ENCODE data around the gene CLHC1. TPM values are rescaled to one million over a fixed set of nuclear protein-coding genes. Genes with fewer than 3 reads are reported as not detected.

Gene CLHC1
- total and polyA plus RNA-seq, 10 of the 15 experiments (the other 5 are each of a cell fraction or from before 2014, with no cell fraction given) = 2.6 to 6.8 (median 4.7) TPM

- intact Hi-C loops (cut with micrococcal nuclease; ENCODE audit: unreplicated experiment) = loop anchor here (5.0 kb wide), 1 partner anchor 113 kb away; the partner anchor contains the start of gene RTN4
Measured at GRCh38 chr2:55164534-55165480, 67.3 kb downstream of the CLHC1 start.

More at GRCh38 chr2:55164534-55165480, 67.3 kb downstream of the CLHC1 start:
- ATAC-seq = no peak
- RAD21 ChIA-PET (ENCODE audit: unreplicated experiment) = interaction anchor here (0.8 to 15.9 kb wide), 8 partner anchors 11 to 267 kb away, joined by 3 to 194 read pairs (median 5); partner anchors contain the start of gene RTN4
- POLR2A ChIA-PET = no interaction called here
- no peak for DNase-seq (ENCODE audit: low read depth, low spot score)
- H3K27me3 ChIP-seq (replicated peaks in 1 of 2; ENCODE audit: control insufficient read depth in 2 of 2, insufficient read depth in 2 of 2, low read length in 1 of 2) = no peaks in the 10 kb centered on the region
- TF ChIP-seq SP1 (IDR thresholded peaks at IDR 0.05; ENCODE audit: low read depth, low read length) = no peak
- TF ChIP-seq KLF5 (IDR thresholded peaks at IDR 0.05; ENCODE audit: partially characterized antibody) = no peak
- TF ChIP-seq PML (IDR thresholded peaks at IDR 0.05; ENCODE audit: low read length) = no peak
- TF ChIP-seq MTA3 (IDR thresholded peaks at IDR 0.05; ENCODE audit: borderline replicate concordance, low read length) = no peak
- no peak for TF ChIP-seq PBX3 (IDR thresholded peaks at IDR 0.05; ENCODE audit: insufficient replicate concordance, low read depth, low read length)
- TF ChIP-seq HCFC1 (IDR thresholded peaks at IDR 0.05; ENCODE audit: low read length) = no peak
- no peak for TF ChIP-seq USF2 (IDR thresholded peaks at IDR 0.05; ENCODE audit: borderline replicate concordance, low read depth, low read length)
- TF ChIP-seq ZNF217 (IDR thresholded peaks at IDR 0.05) = no peak
- no peak for TF ChIP-seq ZBED1 (IDR thresholded peaks at IDR 0.05; ENCODE audit: borderline replicate concordance)
- TF ChIP-seq HSF1 (IDR thresholded peaks at IDR 0.05; ENCODE audit: low read depth, low read length) = no peak
- TF ChIP-seq NFYA (IDR thresholded peaks at IDR 0.05; ENCODE audit: borderline replicate concordance, low read depth, low read length) = no peak
- no peak for TF ChIP-seq NFYB (IDR thresholded peaks at IDR 0.05; ENCODE audit: insufficient read depth, low read depth, low read length)
- TF ChIP-seq CREM (IDR thresholded peaks at IDR 0.05; ENCODE audit: low read depth) = no peak
- no peak for TF ChIP-seq MYB (IDR thresholded peaks at IDR 0.05; ENCODE audit: borderline replicate concordance, low read depth, low read length)
- no peak overlapping the region for H3K9ac ChIP-seq (ENCODE audit: control insufficient read depth, insufficient read depth, low read length)
- no peak for FAIRE-seq
- no peak overlapping the region for H2AFZ ChIP-seq (ENCODE audit: control insufficient read depth, low read depth, low read length)
- H4K20me1 ChIP-seq (ENCODE audit: control insufficient read depth, insufficient read depth) = no peaks in the 10 kb centered on the region
- no peak overlapping the region for H3K4me3 ChIP-seq
- 80% methylated on average over 12 of the region's 12 CpGs for WGBS (ENCODE audit: insufficient coverage, insufficient replicate concordance, low lambda C conversion rate, missing lambda C conversion rate)
- no peaks in the 10 kb centered on the region for H3K9me3 ChIP-seq (replicated peaks; ENCODE audit: control insufficient read depth, insufficient read depth, low read length)
- H3K4me1 ChIP-seq (ENCODE audit: control insufficient read depth, insufficient read depth, low read length) = no peaks in the 10 kb centered on the region
- H3K79me2 ChIP-seq (ENCODE audit: control insufficient read depth, insufficient read depth, low read length) = no peaks in the 10 kb centered on the region
- no peak overlapping the region for H3K4me2 ChIP-seq (ENCODE audit: control insufficient read depth, insufficient read depth)
- no peaks in the 10 kb centered on the region for H3K36me3 ChIP-seq (ENCODE audit: control insufficient read depth in 2 of 2, insufficient read depth in 2 of 2, low read length in 1 of 2)
- SMC1A ChIA-PET (ENCODE audit: uncharacterized antibody, unreplicated experiment) = interaction anchor here (0.6 to 17.4 kb wide), 7 partner anchors 10 to 409 kb away, joined by 3 to 260 read pairs (median 21); partner anchors contain the start of gene RTN4
- CTCF ChIA-PET = interaction anchor here (0.5 to 19.0 kb wide), 9 partner anchors 10 to 399 kb away, joined by 3 to 342 read pairs (median 4); partner anchors contain the start of gene RTN4
- in situ Hi-C loops (cut with MboI) = loop anchor here (5.0 kb wide), 2 partner anchors 148 to 263 kb away; no protein-coding TSS in a partner anchor
- BruUV-seq (replicated peaks) = no TSS peak
- no peak overlapping the region for H3K27ac ChIP-seq (ENCODE audit: control insufficient read depth, insufficient read depth)
